ENCODE data around the gene VWDE. TPM values are rescaled to one million over a fixed set of nuclear protein-coding genes. Genes with fewer than 3 reads are reported as not detected.

The VWDE gene
- total and polyA plus RNA-seq, 10 of the 15 experiments (the other 5 are each of a cell fraction or from before 2014, with no cell fraction given), result 0.74 to 2.1 (median 1.3) TPM

DNA sequence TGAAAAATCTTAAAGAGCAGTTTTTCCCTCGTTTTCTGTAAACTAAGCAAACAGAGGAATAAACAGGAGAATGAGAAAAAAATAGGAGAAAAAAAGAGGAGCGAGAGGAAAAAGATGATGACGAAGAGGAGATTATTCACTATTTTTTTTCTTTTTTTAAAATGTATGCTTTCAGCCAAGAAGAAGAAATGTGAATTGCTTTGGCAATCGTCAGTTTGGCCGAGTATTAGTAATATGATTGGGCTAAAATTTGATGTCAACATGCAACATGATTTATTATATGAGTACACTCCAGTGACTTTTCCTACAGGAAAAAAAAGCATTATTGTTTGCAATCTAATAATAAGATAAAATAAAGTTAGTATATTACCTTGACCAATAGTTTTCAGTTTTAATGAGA, 26.3 kb downstream of the VWDE start:
- Histone ChIP-seq H3K36me3 (ENCODE audit: control insufficient read depth in 2 of 2, insufficient read depth in 2 of 2, low read length in 1 of 2) (no peaks in the 10 kb centered on the region), H3K4me2 (ENCODE audit: control insufficient read depth, insufficient read depth) (no peak overlapping the region), H3K9ac (ENCODE audit: control insufficient read depth, insufficient read depth, low read length) (no peak overlapping the region), H3K79me2 (ENCODE audit: control insufficient read depth, insufficient read depth, low read length) (no peaks in the 10 kb centered on the region), H3K4me1 (ENCODE audit: control insufficient read depth, insufficient read depth, low read length) (no peaks in the 10 kb centered on the region), H3K27ac (ENCODE audit: control insufficient read depth, insufficient read depth) (no peak overlapping the region), H3K9me3 (replicated peaks; ENCODE audit: control insufficient read depth, insufficient read depth, low read length) (no peaks in the 10 kb centered on the region), H2AFZ (ENCODE audit: control insufficient read depth, low read depth, low read length) (no peak overlapping the region), H3K4me3 (no peak overlapping the region), H3K27me3 (replicated peaks in 1 of 2; ENCODE audit: control insufficient read depth in 2 of 2, insufficient read depth in 2 of 2, low read length in 1 of 2) (no peaks in the 10 kb centered on the region), H4K20me1 (ENCODE audit: control insufficient read depth, insufficient read depth) (no peaks in the 10 kb centered on the region)
- WGBS (ENCODE audit: insufficient coverage, insufficient replicate concordance, low lambda C conversion rate, missing lambda C conversion rate), result 23% methylated on average over 5 of the region's 5 CpGs
- CTCF ChIA-PET, result interaction anchor here (0.8 kb wide), 1 partner anchor 12 kb away, joined by 3 read pairs; no protein-coding TSS in a partner anchor
- FAIRE-seq (no peak), DNase-seq (ENCODE audit: low read depth, low spot score) (no peak), ATAC-seq (no peak)
- TF ChIP-seq, protein P1, sequence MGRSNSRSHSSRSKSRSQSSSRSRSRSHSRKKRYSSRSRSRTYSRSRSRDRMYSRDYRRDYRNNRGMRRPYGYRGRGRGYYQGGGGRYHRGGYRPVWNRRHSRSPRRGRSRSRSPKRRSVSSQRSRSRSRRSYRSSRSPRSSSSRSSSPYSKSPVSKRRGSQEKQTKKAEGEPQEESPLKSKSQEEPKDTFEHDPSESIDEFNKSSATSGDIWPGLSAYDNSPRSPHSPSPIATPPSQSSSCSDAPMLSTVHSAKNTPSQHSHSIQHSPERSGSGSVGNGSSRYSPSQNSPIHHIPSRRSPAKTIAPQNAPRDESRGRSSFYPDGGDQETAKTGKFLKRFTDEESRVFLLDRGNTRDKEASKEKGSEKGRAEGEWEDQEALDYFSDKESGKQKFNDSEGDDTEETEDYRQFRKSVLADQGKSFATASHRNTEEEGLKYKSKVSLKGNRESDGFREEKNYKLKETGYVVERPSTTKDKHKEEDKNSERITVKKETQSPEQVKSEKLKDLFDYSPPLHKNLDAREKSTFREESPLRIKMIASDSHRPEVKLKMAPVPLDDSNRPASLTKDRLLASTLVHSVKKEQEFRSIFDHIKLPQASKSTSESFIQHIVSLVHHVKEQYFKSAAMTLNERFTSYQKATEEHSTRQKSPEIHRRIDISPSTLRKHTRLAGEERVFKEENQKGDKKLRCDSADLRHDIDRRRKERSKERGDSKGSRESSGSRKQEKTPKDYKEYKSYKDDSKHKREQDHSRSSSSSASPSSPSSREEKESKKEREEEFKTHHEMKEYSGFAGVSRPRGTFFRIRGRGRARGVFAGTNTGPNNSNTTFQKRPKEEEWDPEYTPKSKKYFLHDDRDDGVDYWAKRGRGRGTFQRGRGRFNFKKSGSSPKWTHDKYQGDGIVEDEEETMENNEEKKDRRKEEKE (IDR thresholded peaks at IDR 0.05), result no peak
- TF ChIP-seq HDGF (IDR thresholded peaks at IDR 0.05) (no peak), RELA (IDR thresholded peaks at IDR 0.05; ENCODE audit: borderline replicate concordance, partially characterized antibody) (no peak), NR2C2 (IDR thresholded peaks at IDR 0.05; ENCODE audit: borderline replicate concordance, control insufficient read depth, insufficient read length, low read depth) (no peak), HDAC2 (IDR thresholded peaks at IDR 0.05) (no peak), DPF2 (IDR thresholded peaks at IDR 0.05) (no peak), EP300 (IDR thresholded peaks at IDR 0.05; ENCODE audit: borderline replicate concordance in 1 of 2, control insufficient read depth in 1 of 2, low read depth in 2 of 2, low read length in 2 of 2) (no peak), NFYA (IDR thresholded peaks at IDR 0.05; ENCODE audit: borderline replicate concordance, low read depth, low read length) (no peak), MXI1 (IDR thresholded peaks at IDR 0.05; ENCODE audit: low read depth, low read length) (no peak), FOXK2 (IDR thresholded peaks at IDR 0.05) (no peak)
- TF ChIP-seq, protein P2, sequence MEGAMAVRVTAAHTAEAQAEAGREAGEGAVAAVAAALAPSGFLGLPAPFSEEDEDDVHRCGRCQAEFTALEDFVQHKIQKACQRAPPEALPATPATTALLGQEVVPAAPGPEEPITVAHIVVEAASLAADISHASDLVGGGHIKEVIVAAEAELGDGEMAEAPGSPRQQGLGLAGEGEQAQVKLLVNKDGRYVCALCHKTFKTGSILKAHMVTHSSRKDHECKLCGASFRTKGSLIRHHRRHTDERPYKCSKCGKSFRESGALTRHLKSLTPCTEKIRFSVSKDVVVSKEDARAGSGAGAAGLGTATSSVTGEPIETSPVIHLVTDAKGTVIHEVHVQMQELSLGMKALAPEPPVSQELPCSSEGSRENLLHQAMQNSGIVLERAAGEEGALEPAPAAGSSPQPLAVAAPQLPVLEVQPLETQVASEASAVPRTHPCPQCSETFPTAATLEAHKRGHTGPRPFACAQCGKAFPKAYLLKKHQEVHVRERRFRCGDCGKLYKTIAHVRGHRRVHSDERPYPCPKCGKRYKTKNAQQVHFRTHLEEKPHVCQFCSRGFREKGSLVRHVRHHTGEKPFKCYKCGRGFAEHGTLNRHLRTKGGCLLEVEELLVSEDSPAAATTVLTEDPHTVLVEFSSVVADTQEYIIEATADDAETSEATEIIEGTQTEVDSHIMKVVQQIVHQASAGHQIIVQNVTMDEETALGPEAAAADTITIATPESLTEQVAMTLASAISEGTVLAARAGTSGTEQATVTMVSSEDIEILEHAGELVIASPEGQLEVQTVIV (IDR thresholded peaks at IDR 0.05; ENCODE audit: borderline replicate concordance, partially characterized antibody), result no peak
- BruUV-seq (replicated peaks), result no TSS peak
- intact Hi-C loops (cut with micrococcal nuclease; ENCODE audit: unreplicated experiment), result no loop called here
- SMC1A ChIA-PET (ENCODE audit: uncharacterized antibody, unreplicated experiment), result no interaction called here
- in situ Hi-C loops (cut with MboI), result no loop called here
- RAD21 ChIA-PET (ENCODE audit: unreplicated experiment), result no interaction called here
- POLR2A ChIA-PET, result no interaction called here

Measured in GM12878 (cell line).